HepG2 (cell line): ENCODE measurements around the gene AXDND1. TPM values are rescaled to one million over a fixed set of nuclear protein-coding genes. Genes with fewer than 3 reads are reported as not detected.

Experiments
- ATAC-seq: fragments of 200-7000 bp; cut with Tn5 transposase; 3 replicates; pipeline ENCODE4 v1.9.1; 2020; ENCODE audit warnings: mild to moderate bottlenecking, moderate library complexity
- BruUV-seq: library from RNA; stranded (reverse); fragments of 400-500 nt; replicated peaks from 2 replicates; lab custom pipeline; 2021; lab: Mats Ljungman, UMichigan
- CTCF ChIA-PET: fragments of 300-600 bp; formaldehyde crosslinking; extraction: SDS; loops from one replicate; lab custom pipeline; 2021; ENCODE audit warnings: low total read pairs, inconsistent platforms, low intra/inter-chr PET ratio; lab: Yijun Ruan, JAX
- POLR2A ChIA-PET: fragments of 350-600 bp; sonication (Branson Sonifier 250); formaldehyde crosslinking; loops from one replicate; lab custom pipeline; 2020; ENCODE audit warnings: antibody characterized with exemption, inconsistent platforms; lab: Yijun Ruan, JAX
- DNase-seq: peaks from one replicate; pipeline ENCODE4 v3.0.0-alpha.2; 2015; ENCODE audit warnings: low spot score
- FAIRE-seq: peaks from 3 replicates; lab custom pipeline; 2011; peaks lifted over from hg19 to GRCh38; lab: Jason Lieb, UNC
- H2AFZ ChIP-seq: one replicate; pipeline ENCODE4 v1.6.1; 2011; ENCODE audit warnings: low read length, inconsistent platforms
- H3K27ac ChIP-seq: fragments of 300-600 bp; 3 replicates; pipeline ENCODE4 v1.8.0; 2011; ENCODE audit warnings: mixed run types, mild to moderate bottlenecking, mixed read lengths, low read length, inconsistent platforms; ENCODE audit not compliant: insufficient read depth; ENCODE audit errors: extremely low read length
- H3K27me3 ChIP-seq, 2 experiments: fragments of 200-600 bp in 1 of 2; 2 replicates in 1 of 2; 3 replicates in 1 of 2; pipeline versions ENCODE4 v1.6.0 to v1.8.0; 2011; ENCODE audit warnings: low read length in 2 of 2, mild to moderate bottlenecking in 2 of 2, moderate library complexity in 2 of 2, inconsistent platforms in 1 of 2; ENCODE audit not compliant: insufficient read depth in 2 of 2, control insufficient read depth in 1 of 2
- H3K36me3 ChIP-seq, 2 experiments: fragments of 200-600 bp in 1 of 2; replicated peaks in 1 of 2; 2 replicates in 1 of 2; 3 replicates in 1 of 2; pipeline versions ENCODE4 v1.5.1 to v1.8.0; 2011; ENCODE audit warnings: low read length in 2 of 2, inconsistent platforms in 1 of 2; ENCODE audit not compliant: insufficient read depth in 2 of 2, control insufficient read depth in 1 of 2
- H3K4me1 ChIP-seq: 2 replicates; pipeline ENCODE4 v1.5.1; 2012; ENCODE audit warnings: low read length, inconsistent platforms; ENCODE audit not compliant: insufficient read depth
- H3K4me2 ChIP-seq: 2 replicates; pipeline ENCODE4 v1.6.0; 2011; ENCODE audit warnings: low read depth, low read length, inconsistent platforms
- H3K4me3 ChIP-seq, 3 experiments: fragments of 200-600 bp in 1 of 3; sonication (generic), shearing (Covaris generic) in 1 of 3; replicated peaks in 1 of 3; 2 replicates each; pipeline ENCODE4 v1.5.1; 2011 to 2016; ENCODE audit warnings: low read length in 3 of 3, inconsistent platforms in 2 of 3, low read depth in 2 of 3, mild to moderate bottlenecking in 2 of 3, control low read depth in 1 of 3, mixed read lengths in 1 of 3; ENCODE audit not compliant: insufficient read depth in 1 of 3
- H3K79me2 ChIP-seq: one replicate; pipeline ENCODE4 v1.6.1; 2011; ENCODE audit warnings: low read length, inconsistent platforms; ENCODE audit not compliant: insufficient read depth
- H3K9ac ChIP-seq: 2 replicates; pipeline ENCODE4 v1.6.0; 2011; ENCODE audit warnings: mild to moderate bottlenecking, low read depth, low read length, inconsistent platforms; ENCODE audit not compliant: insufficient read depth
- H3K9me3 ChIP-seq: 2 replicates; pipeline ENCODE4 v1.5.1; 2012; ENCODE audit warnings: mild to moderate bottlenecking, low read length
- H4K20me1 ChIP-seq: 2 replicates; pipeline ENCODE4 v1.6.0; 2011; ENCODE audit warnings: inconsistent platforms, mild to moderate bottlenecking, low read length, moderate library complexity; ENCODE audit not compliant: insufficient read depth
- ATF1 ChIP-seq: IDR thresholded peaks from 2 replicates; pipeline ENCODE4 v1.6.1; 2016; ENCODE audit warnings: mild to moderate bottlenecking, control low read depth
- ATF7-NPFF ChIP-seq: sonication (generic); formaldehyde crosslinking; IDR thresholded peaks from 2 replicates; pipeline ENCODE4 v1.8.1; 2023; ENCODE audit warnings: mild to moderate bottlenecking, low read depth, missing genetic modification reagents, moderate library complexity
- FOSL1 ChIP-seq: sonication (generic); formaldehyde crosslinking; IDR thresholded peaks from 2 replicates; pipeline ENCODE4 v1.9.0; 2021; ENCODE audit warnings: missing genetic modification reagents, borderline replicate concordance
- FOXM1 ChIP-seq: sonication (generic); formaldehyde crosslinking; IDR thresholded peaks from 2 replicates; pipeline ENCODE4 v1.5.0; 2020; ENCODE audit warnings: missing genetic modification reagents
- KAT7 ChIP-seq: IDR thresholded peaks from 2 replicates; pipeline ENCODE4 v1.6.1; 2018; ENCODE audit warnings: borderline replicate concordance, missing compliant biosample characterization
- KMT2A ChIP-seq: sonication (generic); formaldehyde crosslinking; IDR thresholded peaks from 2 replicates; pipeline ENCODE4 v1.4.0; 2020; ENCODE audit warnings: missing genetic modification reagents
- MBNL3 ChIP-seq: fragments of 250-450 bp; sonication (Bioruptor Pico); conservative IDR thresholded peaks from 2 replicates; pipeline ENCODE4 v1.8.0; 2022; ENCODE audit warnings: mild to moderate bottlenecking, inconsistent platforms
- MED1 ChIP-seq: sonication (generic); formaldehyde crosslinking; IDR thresholded peaks from 2 replicates; pipeline ENCODE4 v1.4.0; 2020; ENCODE audit warnings: missing genetic modification reagents
- MIER3 ChIP-seq: IDR thresholded peaks from 2 replicates; pipeline ENCODE4 v1.6.1; 2016; ENCODE audit warnings: missing compliant biosample characterization, borderline replicate concordance
- SMYD3 ChIP-seq: sonication (generic); formaldehyde crosslinking; IDR thresholded peaks from 2 replicates; pipeline ENCODE4 v1.8.1; 2023; ENCODE audit warnings: mild to moderate bottlenecking, missing genetic modification reagents
- SP5 ChIP-seq: IDR thresholded peaks from 2 replicates; pipeline ENCODE4 v1.6.1; 2016; ENCODE audit warnings: low read depth, borderline replicate concordance
- ZBTB49 ChIP-seq: sonication (generic); formaldehyde crosslinking; IDR thresholded peaks from 2 replicates; pipeline ENCODE4 v1.4.0; 2020; ENCODE audit warnings: missing genetic modification reagents, borderline replicate concordance
- ZFYVE20 ChIP-seq: sonication (generic); formaldehyde crosslinking; IDR thresholded peaks from 2 replicates; pipeline ENCODE4 v1.8.0; 2023; ENCODE audit warnings: low read depth, mild to moderate bottlenecking, moderate library complexity, missing genetic modification reagents, borderline replicate concordance
- ZKSCAN1 ChIP-seq: fragments of 150-350 bp; IDR thresholded peaks from 2 replicates; pipeline ENCODE4 v1.6.1; 2014; ENCODE audit warnings: low read length
- ZNF317 ChIP-seq: sonication (generic); formaldehyde crosslinking; IDR thresholded peaks from 2 replicates; pipeline ENCODE4 v1.5.0; 2020; ENCODE audit warnings: mild to moderate bottlenecking, missing genetic modification reagents
- ZNF33B ChIP-seq: sonication (generic); formaldehyde crosslinking; IDR thresholded peaks from 2 replicates; pipeline ENCODE4 v1.5.1; 2020; ENCODE audit warnings: mild to moderate bottlenecking, missing genetic modification reagents
- ZNF354B ChIP-seq: sonication (generic); formaldehyde crosslinking; IDR thresholded peaks from 2 replicates; pipeline ENCODE4 v1.8.0; 2022; ENCODE audit warnings: mild to moderate bottlenecking, missing genetic modification reagents
- ZNF740 ChIP-seq: sonication (generic); formaldehyde crosslinking; IDR thresholded peaks from 2 replicates; pipeline ENCODE4 v1.4.0; 2020; ENCODE audit warnings: missing genetic modification reagents
- ZNF770 ChIP-seq: sonication (generic); formaldehyde crosslinking; IDR thresholded peaks from 2 replicates; pipeline ENCODE4 v1.5.0; 2020; ENCODE audit warnings: mild to moderate bottlenecking, missing genetic modification reagents
- WGBS: methylation state at CpG from one replicate; pipeline ENCODE4 v1.1.6; 2017; ENCODE audit warnings: low lambda C conversion rate; 5-methylcytosine and 5-hydroxymethylcytosine counted together
- in situ Hi-C: cut with HindIII; loops from 2 replicates; pipeline ENCODE4 v1.10.0; 2017; ENCODE audit warnings: low pct_unique_long_range_greater_than_20kb; ENCODE audit not compliant: extremely low pct_ligation_motif_present
- intact Hi-C: fragments of 100-400 bp; cut with micrococcal nuclease; formaldehyde crosslinking; loops from one replicate; pipeline ENCODE4 v1.10.0; 2022; ENCODE audit not compliant: unreplicated experiment
- polyA plus RNA-seq, 8 experiments: library from polyadenylated mRNA; depleted of rRNA in 3 of 8; stranded (reverse) in 7 of 8; unstranded in 1 of 8; fragments of >200 nt; fragmentation: Illumina TruSeq in 4 of 8; extraction: Trizol in 4 of 8; gene quantifications; 2 replicates each; pipeline versions ENCODE4 v1.2.1 to v1.2.3, GENCODE V29; 2011 to 2016; ENCODE audit warnings: low read depth in 4 of 8, missing spikeins in 1 of 8, mixed read lengths in 1 of 8; ENCODE audit not compliant: insufficient read depth in 1 of 8
- total RNA-seq, 5 experiments: library from RNA; depleted of rRNA; stranded (reverse); fragments of >200 nt; fragmentation: Illumina TruSeq; extraction: Trizol; gene quantifications; 2 replicates each; pipeline ENCODE4 v1.2.3, GENCODE V29; 2016; ENCODE audit warnings: low read depth in 1 of 5
- TF ChIP-seq, protein P1 (sequence below): IDR thresholded peaks from 2 replicates; pipeline ENCODE4 v1.6.1; 2016; ENCODE audit warnings: missing compliant biosample characterization, missing genetic modification reagents, borderline replicate concordance

Gene AXDND1
- total and polyA plus RNA-seq, 2 of the 13 experiments (the other 11 are each of a cell fraction or from before 2014, with no cell fraction given), result 0.15 to 0.40 TPM

DNA sequence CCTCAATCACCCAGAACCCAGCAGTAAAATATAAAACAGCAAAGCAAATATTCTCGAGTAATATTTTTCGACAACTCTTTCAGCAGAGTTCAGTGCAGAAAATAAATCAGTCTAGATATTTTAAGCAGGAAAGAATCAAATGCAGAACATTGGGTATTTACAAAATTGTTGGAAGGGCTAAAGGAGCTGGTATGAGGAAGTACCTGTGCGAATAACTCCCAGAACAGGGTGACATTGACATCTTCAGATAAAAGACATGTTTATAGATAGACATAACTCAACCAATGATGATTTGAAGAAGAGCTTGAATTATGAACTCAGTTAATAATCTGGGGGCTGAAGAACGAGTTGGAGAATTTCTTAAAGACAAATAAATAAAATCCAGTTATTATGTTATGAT is 6.4 kb downstream of the AXDND1 start:
- Histone ChIP-seq H3K9ac (no peak overlapping the region), H3K9me3 (no peaks in the 10 kb centered on the region), H3K27me3 (no peaks in the 10 kb centered on the region; a peak in 1 of 5 replicates), H3K79me2 (no peaks in the 10 kb centered on the region), H3K36me3 (no peaks in the 10 kb centered on the region), H3K27ac (no peak overlapping the region), H3K4me2 (no peak overlapping the region), H3K4me1 (no peaks in the 10 kb centered on the region), H3K4me3 (no peak overlapping the region), H2AFZ (no peak overlapping the region), H4K20me1 (no peaks in the 10 kb centered on the region)
- no peak for DNase-seq
- no peak for FAIRE-seq
- no peak for TF ChIP-seq SP5
- no peak for TF ChIP-seq SMYD3
- TF ChIP-seq ZNF354B (CRISPR knock-in tag), result no peak
- TF ChIP-seq ZBTB49 (CRISPR knock-in tag), result no peak
- no peak for TF ChIP-seq ZNF317 (CRISPR knock-in tag)
- no peak for TF ChIP-seq ZFYVE20
- TF ChIP-seq ATF7-NPFF, result no peak
- TF ChIP-seq FOSL1, result no peak
- no peak for TF ChIP-seq KMT2A (CRISPR knock-in tag)
- TF ChIP-seq, protein P1, sequence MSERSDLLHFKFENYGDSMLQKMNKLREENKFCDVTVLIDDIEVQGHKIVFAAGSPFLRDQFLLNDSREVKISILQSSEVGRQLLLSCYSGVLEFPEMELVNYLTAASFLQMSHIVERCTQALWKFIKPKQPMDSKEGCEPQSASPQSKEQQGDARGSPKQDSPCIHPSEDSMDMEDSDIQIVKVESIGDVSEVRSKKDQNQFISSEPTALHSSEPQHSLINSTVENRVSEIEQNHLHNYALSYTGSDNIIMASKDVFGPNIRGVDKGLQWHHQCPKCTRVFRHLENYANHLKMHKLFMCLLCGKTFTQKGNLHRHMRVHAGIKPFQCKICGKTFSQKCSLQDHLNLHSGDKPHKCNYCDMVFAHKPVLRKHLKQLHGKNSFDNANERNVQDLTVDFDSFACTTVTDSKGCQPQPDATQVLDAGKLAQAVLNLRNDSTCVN, result no peak
- no peak for TF ChIP-seq ZNF33B (CRISPR knock-in tag)
- TF ChIP-seq KAT7 (CRISPR knock-in tag), result no peak
- no peak for TF ChIP-seq MED1 (CRISPR knock-in tag)
- TF ChIP-seq FOXM1 (CRISPR knock-in tag), result no peak
- no peak for TF ChIP-seq MBNL3 (CRISPR knock-in tag)
- TF ChIP-seq MIER3 (CRISPR knock-in tag), result no peak
- no peak for TF ChIP-seq ATF1
- no peak for TF ChIP-seq ZNF740 (CRISPR knock-in tag)
- TF ChIP-seq ZKSCAN1, result no peak
- TF ChIP-seq ZNF770, result no peak
- CTCF ChIA-PET, result no interaction called here
- no peak for ATAC-seq
- WGBS, result 34% methylated on average over 4 of the region's 4 CpGs
- POLR2A ChIA-PET, result no interaction called here
- in situ Hi-C loops (loop anchor here (25.0 kb wide), 1 partner anchor 610 kb away; no protein-coding TSS in a partner anchor), intact Hi-C loops (no loop called here)
- no TSS peak for BruUV-seq
